Thyroid gland (tissue), 4 donors: ENCODE results near the gene N4BP2L2.

ENCODE experiments used
- POLR2A ChIP-seq, 2 donors: fragments of 450-650 bp; IDR thresholded peaks; one replicate each; pipeline ENCODE4 v1.6.1; 2017; ENCODE audit warnings: antibody characterized with exemption in 2 of 2, mild to moderate bottlenecking in 2 of 2, moderate library complexity in 1 of 2
- TF ChIP-seq, protein P1 (sequence below), 6 experiments: fragments of 200-600 bp in 3 of 6; fragments of 450-650 bp in 3 of 6; sonication (generic) in 3 of 6; IDR thresholded peaks; one replicate each; pipeline ENCODE4 v1.5.1; 2016 to 2019; ENCODE audit warnings: antibody characterized with exemption in 6 of 6, mild to moderate bottlenecking in 2 of 6, inconsistent platforms in 1 of 6, moderate library complexity in 1 of 6

DNA sequence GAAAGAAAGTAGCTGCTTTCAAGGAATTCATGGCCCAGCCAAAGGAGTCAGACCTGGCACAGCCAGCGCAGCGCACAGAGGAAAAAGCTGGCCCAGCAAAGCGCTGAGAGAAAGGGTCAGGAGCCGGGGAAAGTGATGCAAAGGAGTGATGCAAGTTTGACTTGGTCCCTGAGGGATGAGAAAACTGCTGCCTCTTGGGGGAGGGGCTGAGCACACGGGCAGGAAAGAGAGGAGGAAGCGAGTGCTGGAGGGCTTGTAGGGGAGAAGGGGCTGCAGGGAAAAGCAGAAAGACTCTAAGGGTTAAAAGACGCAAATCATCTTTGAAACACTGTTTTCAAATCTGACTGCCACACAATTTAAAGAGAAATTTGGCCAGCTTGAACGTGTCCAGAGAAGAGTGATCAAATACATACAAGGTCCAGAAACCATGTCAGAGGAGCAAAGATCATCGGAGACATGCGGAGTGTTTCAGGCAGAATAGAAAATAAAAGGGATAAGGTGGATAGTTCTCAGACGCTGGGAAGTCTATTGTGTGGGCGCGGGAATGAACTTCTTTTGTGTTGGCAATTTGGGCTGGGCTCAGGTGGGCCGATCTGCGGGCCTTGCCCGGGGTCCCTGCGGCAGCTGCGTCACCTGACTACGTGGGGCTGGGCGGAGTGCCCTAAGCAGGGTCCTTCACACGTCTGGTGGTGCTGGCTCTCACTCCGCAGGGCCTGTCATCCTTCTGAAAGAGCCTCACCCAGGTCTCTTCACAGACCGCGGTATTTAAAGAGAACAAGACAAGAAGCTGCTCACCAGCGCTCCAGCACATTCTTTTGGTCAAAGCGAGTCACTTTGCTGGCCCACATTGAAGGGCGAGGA, 128.8 kb downstream of the N4BP2L2 start:
- TF ChIP-seq POLR2A (IDR thresholded peaks at IDR 0.05): no peak
- TF ChIP-seq, protein P1, sequence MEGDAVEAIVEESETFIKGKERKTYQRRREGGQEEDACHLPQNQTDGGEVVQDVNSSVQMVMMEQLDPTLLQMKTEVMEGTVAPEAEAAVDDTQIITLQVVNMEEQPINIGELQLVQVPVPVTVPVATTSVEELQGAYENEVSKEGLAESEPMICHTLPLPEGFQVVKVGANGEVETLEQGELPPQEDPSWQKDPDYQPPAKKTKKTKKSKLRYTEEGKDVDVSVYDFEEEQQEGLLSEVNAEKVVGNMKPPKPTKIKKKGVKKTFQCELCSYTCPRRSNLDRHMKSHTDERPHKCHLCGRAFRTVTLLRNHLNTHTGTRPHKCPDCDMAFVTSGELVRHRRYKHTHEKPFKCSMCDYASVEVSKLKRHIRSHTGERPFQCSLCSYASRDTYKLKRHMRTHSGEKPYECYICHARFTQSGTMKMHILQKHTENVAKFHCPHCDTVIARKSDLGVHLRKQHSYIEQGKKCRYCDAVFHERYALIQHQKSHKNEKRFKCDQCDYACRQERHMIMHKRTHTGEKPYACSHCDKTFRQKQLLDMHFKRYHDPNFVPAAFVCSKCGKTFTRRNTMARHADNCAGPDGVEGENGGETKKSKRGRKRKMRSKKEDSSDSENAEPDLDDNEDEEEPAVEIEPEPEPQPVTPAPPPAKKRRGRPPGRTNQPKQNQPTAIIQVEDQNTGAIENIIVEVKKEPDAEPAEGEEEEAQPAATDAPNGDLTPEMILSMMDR (IDR thresholded peaks at IDR 0.05): no peak
